K562 (cell line): Measurements from ENCODE around the gene ATP6V0A1. TPM values are rescaled to one million over a fixed set of nuclear protein-coding genes. Genes with fewer than 3 reads are reported as not detected.
A peak's percentile ranks its signal among the peaks of the same experiment; 100 is the strongest.

Experiments
- ATAC-seq: fragments of 200-7000 bp; cut with Tn5 transposase; 3 replicates; pipeline ENCODE4 v1.9.1; 2020; ENCODE audit warnings: moderate library complexity
- BruUV-seq: library from RNA; stranded (reverse); fragments of 400-500 nt; replicated peaks from 2 replicates; lab custom pipeline; 2021; lab: Mats Ljungman, UMichigan
- CTCF ChIA-PET: fragments of 300-600 bp; formaldehyde crosslinking; extraction: SDS; loops from one replicate; lab custom pipeline; 2021; ENCODE audit warnings: low intra/inter-chr PET ratio; lab: Yijun Ruan, JAX
- POLR2A ChIA-PET: fragments of 300-600, 350-650 bp; sonication (Branson Sonifier 250); formaldehyde crosslinking; extraction: SDS; loops from one replicate; lab custom pipeline; 2021; ENCODE audit warnings: antibody characterized with exemption, inconsistent platforms; lab: Yijun Ruan, JAX
- DNase-seq, 4 experiments: peaks; one replicate each; pipeline versions ENCODE4 v3.0.0 to v3.0.0-alpha.2; 2011 to 2018; ENCODE audit warnings: low spot score in 3 of 4, mixed read lengths in 3 of 4; ENCODE audit errors: extremely low read depth in 1 of 4
- FAIRE-seq: peaks from 2 replicates; lab custom pipeline; 2011; peaks lifted over from hg19 to GRCh38; lab: Jason Lieb, UNC
- H2AFZ ChIP-seq: 2 replicates; pipeline ENCODE4 v1.6.0; 2011; ENCODE audit warnings: low read depth, low read length, control low read depth, inconsistent platforms
- H3K27ac ChIP-seq: fragments of 200-600 bp; 3 replicates; pipeline ENCODE4 v1.8.0; 2011; ENCODE audit warnings: low read depth, mild to moderate bottlenecking, control low read depth, inconsistent platforms, low read length, moderate library complexity, mixed read lengths; ENCODE audit errors: extremely low read depth
- H3K27me3 ChIP-seq, 2 experiments: fragments of 300-600 bp in 1 of 2; 2 replicates in 1 of 2; 3 replicates in 1 of 2; pipeline versions ENCODE4 v1.6.0 to v1.8.0; 2011; ENCODE audit warnings: inconsistent platforms in 2 of 2, low read length in 2 of 2, mild to moderate bottlenecking in 1 of 2, mixed read lengths in 1 of 2, moderate library complexity in 1 of 2; ENCODE audit not compliant: control insufficient read depth in 2 of 2, insufficient read depth in 2 of 2
- H3K36me3 ChIP-seq: fragments of 300-600 bp; 3 replicates; pipeline ENCODE4 v1.8.0; 2011; ENCODE audit warnings: mild to moderate bottlenecking, low read length, inconsistent platforms; ENCODE audit not compliant: control insufficient read depth, insufficient read depth
- H3K4me1 ChIP-seq, 2 experiments: fragments of 200-600 bp in 1 of 2; replicated peaks in 1 of 2; 2 replicates in 1 of 2; 3 replicates in 1 of 2; pipeline versions ENCODE4 v1.5.1 to v1.8.0; 2011; ENCODE audit warnings: inconsistent platforms in 2 of 2, low read length in 2 of 2, mild to moderate bottlenecking in 1 of 2, mixed read lengths in 1 of 2, moderate library complexity in 1 of 2; ENCODE audit not compliant: control insufficient read depth in 2 of 2, insufficient read depth in 2 of 2
- H3K4me2 ChIP-seq: 2 replicates; pipeline ENCODE4 v1.6.1; 2011; ENCODE audit warnings: low read length, control low read depth, inconsistent platforms, mixed read lengths; ENCODE audit not compliant: insufficient read depth
- H3K4me3 ChIP-seq: fragments of 200-600 bp; sonication (generic), shearing (Covaris generic); 2 replicates; pipeline ENCODE4 v1.5.1; 2016; ENCODE audit warnings: control low read depth, inconsistent platforms
- H3K79me2 ChIP-seq: fragments of 200-600 bp; 3 replicates; pipeline ENCODE4 v1.8.0; 2011; ENCODE audit warnings: low read length, inconsistent platforms; ENCODE audit not compliant: control insufficient read depth, insufficient read depth
- H3K9ac ChIP-seq, 2 experiments: 2 replicates each; pipeline versions ENCODE4 v1.6.0 to v1.6.1; 2011; ENCODE audit warnings: low read depth in 2 of 2, low read length in 2 of 2, control low read depth in 1 of 2, inconsistent platforms in 1 of 2, mild to moderate bottlenecking in 1 of 2, mixed read lengths in 1 of 2; ENCODE audit not compliant: insufficient read depth in 1 of 2
- H3K9me1 ChIP-seq: one replicate; pipeline ENCODE4 v1.6.0; 2011; ENCODE audit warnings: inconsistent platforms, mild to moderate bottlenecking, low read length, moderate library complexity; ENCODE audit not compliant: control insufficient read depth, insufficient read depth
- H3K9me3 ChIP-seq: replicated peaks from 2 replicates; pipeline ENCODE4 v1.5.1; 2011; ENCODE audit warnings: low read depth, low read length, inconsistent platforms; ENCODE audit not compliant: control insufficient read depth, insufficient read depth
- H4K20me1 ChIP-seq: replicated peaks from 2 replicates; pipeline ENCODE4 v1.6.1; 2011; ENCODE audit warnings: low read length, inconsistent platforms, mixed read lengths; ENCODE audit not compliant: control insufficient read depth, insufficient read depth
- CBFB ChIP-seq: sonication (generic); formaldehyde crosslinking; IDR thresholded peaks from 2 replicates; pipeline ENCODE4 v1.4.0; 2020; ENCODE audit warnings: mild to moderate bottlenecking, missing genetic modification reagents
- CREBBP ChIP-seq: IDR thresholded peaks from one replicate; pipeline ENCODE4 v1.6.1; 2012; ENCODE audit warnings: low read depth, mild to moderate bottlenecking, control low read depth, inconsistent platforms, low read length
- GTF2F1 ChIP-seq: IDR thresholded peaks from 2 replicates; pipeline ENCODE4 v1.6.1; 2011; ENCODE audit warnings: low read depth, low read length, improper control_type of control experiment
- NCOA6 ChIP-seq: fragments of 450-650 bp; IDR thresholded peaks from 2 replicates; pipeline ENCODE4 v1.6.1; 2017; ENCODE audit warnings: mild to moderate bottlenecking
- PHF21A ChIP-seq: fragments of 450-650 bp; IDR thresholded peaks from 2 replicates; pipeline ENCODE4 v1.6.1; 2017; ENCODE audit warnings: low read depth, borderline replicate concordance
- STAT5B ChIP-seq: fragments of 250-450 bp; sonication (Bioruptor Pico); IDR thresholded peaks from 2 replicates; pipeline ENCODE4 v1.8.0; 2021; ENCODE audit warnings: mild to moderate bottlenecking, inconsistent platforms
- WGBS: fragments of 100-300 bp; shearing (Covaris generic); methylation state at CpG from one replicate; pipeline ENCODE4 v1.1.6; 2016; ENCODE audit warnings: low coverage, mixed read lengths; ENCODE audit not compliant: insufficient coverage; ENCODE audit errors: missing lambda C conversion rate; 5-methylcytosine and 5-hydroxymethylcytosine counted together
- in situ Hi-C: fragments of 300-500 bp; cut with MboI; formaldehyde crosslinking; loops from 4 replicates; pipeline ENCODE4 v1.15.0; 2018; ENCODE audit warnings: inconsistent platforms, mixed read lengths
- intact Hi-C: fragments of 100-400 bp; cut with micrococcal nuclease; formaldehyde crosslinking; loops from 2 replicates; pipeline ENCODE4 v1.14.2; 2022
- polyA plus RNA-seq, 8 experiments: library from polyadenylated mRNA; depleted of rRNA in 4 of 8; stranded (reverse) in 5 of 8; unstranded in 3 of 8; fragments of >200 nt; fragmentation: Nextera tagmentation in 2 of 8; fragmentation: Illumina TruSeq in 1 of 8; extraction: Ambion mirVana in 2 of 8; extraction: Trizol in 1 of 8; gene quantifications; 2 replicates each; pipeline versions ENCODE4 v1.2.1 to v1.2.3, GENCODE V29; 2011 to 2014; ENCODE audit warnings: inconsistent platforms in 1 of 8, missing spikeins in 1 of 8
- total RNA-seq, 7 experiments: library from RNA; depleted of rRNA in 6 of 7; stranded (reverse); fragments of >200 nt in 6 of 7; fragmentation: Illumina TruSeq in 2 of 7; extraction: Trizol in 2 of 7; gene quantifications; 2 replicates each; pipeline versions ENCODE4 v1.2.1 to v1.2.3, GENCODE V29; 2011 to 2021; ENCODE audit warnings: low replicate concordance in 1 of 7

Gene ATP6V0A1
- total and polyA plus RNA-seq, 9 of the 15 experiments (the other 6 are each of a cell fraction or from before 2014, with no cell fraction given), result 11.8 to 158 (median 75.5) TPM

GRCh38 chr17:42436391-42436790 lies 22.3 kb upstream of the ATP6V0A1 start:
- H3K36me3 ChIP-seq, result no peaks in the 10 kb centered on the region
- no peak overlapping the region for H3K4me2 ChIP-seq
- intact Hi-C loops, result no loop called here
- BruUV-seq, result no TSS peak
- no peaks in the 10 kb centered on the region for H3K79me2 ChIP-seq
- WGBS, result 52% methylated on average over 6 of the region's 6 CpGs
- no peaks in the 10 kb centered on the region for H3K9me1 ChIP-seq
- peak overlapping the region; percentile 44 for H2AFZ ChIP-seq
- TF ChIP-seq NCOA6 (no peak), CREBBP (no peak), PHF21A (no peak), STAT5B (CRISPR knock-in tag) (no peak), CBFB (CRISPR knock-in tag) (no peak), GTF2F1 (no peak)
- no peak overlapping the region for H3K4me3 ChIP-seq
- no peaks in the 10 kb centered on the region; a peak in 1 of 5 replicates for H3K4me1 ChIP-seq
- H3K27me3 ChIP-seq, result no peaks in the 10 kb centered on the region
- in situ Hi-C loops, result no loop called here
- no peaks in the 10 kb centered on the region for H4K20me1 ChIP-seq
- CTCF ChIA-PET, result no interaction called here
- H3K9ac ChIP-seq, result no peak overlapping the region
- no peak overlapping the region for H3K27ac ChIP-seq
- H3K9me3 ChIP-seq, result no peaks in the 10 kb centered on the region
- no peak for FAIRE-seq
- ATAC-seq, result no peak
- POLR2A ChIA-PET, result interaction anchor here (1.9 kb wide), 1 partner anchor 13 kb away, joined by 7 read pairs; the partner anchor contains the start of gene CAVIN1
- DNase-seq, result peak in 1 of 4 experiments; percentile 10
